B cell (primary cell): Measurements from ENCODE around the gene CEP85. TPM values are rescaled to one million over a fixed set of nuclear protein-coding genes. Genes with fewer than 3 reads are reported as not detected.
A peak's percentile ranks its signal among the peaks of the same experiment; 100 is the strongest.
"Not testable (repeated sequence)": the region's sequence is repeated elsewhere in the genome, so short reads cannot be mapped to it uniquely, and the experiment has no call there.

Source experiments
- ATAC-seq: fragments of 200-7000 bp; cut with Tn5 transposase; one replicate; pipeline ENCODE4 v1.10.0; 2021; ENCODE audit warnings: low read depth, mild to moderate bottlenecking, moderate number of reproducible peaks, moderate library complexity
- CTCF ChIA-PET: fragments of 350-600 bp; sonication (Branson Sonifier 250); formaldehyde crosslinking; loops from one replicate; lab custom pipeline; 2021; ENCODE audit warnings: antibody characterized with exemption, inconsistent platforms; lab: Charles Lee
- POLR2A ChIA-PET: fragments of 350-600 bp; sonication (Branson Sonifier 250); formaldehyde crosslinking; loops from one replicate; lab custom pipeline; 2021; ENCODE audit warnings: antibody characterized with exemption; lab: Charles Lee
- DNase-seq: peaks from one replicate; pipeline ENCODE4 v3.0.0; 2013
- H2AFZ ChIP-seq: 2 replicates; pipeline ENCODE4 v1.6.1; 2012; ENCODE audit warnings: mild to moderate bottlenecking, low read depth, low read length; ENCODE audit not compliant: insufficient read depth, poor library complexity, severe bottlenecking
- H3K27ac ChIP-seq, 2 donors: 1 replicate in 1 of 2; 2 replicates in 1 of 2; pipeline ENCODE4 v1.5.1; 2012 to 2013; ENCODE audit warnings: low read length in 2 of 2, mild to moderate bottlenecking in 2 of 2, moderate library complexity in 1 of 2
- H3K27me3 ChIP-seq, 4 experiments: fragments of 200-600 bp in 1 of 4; sonication (generic) in 1 of 4; replicated peaks in 1 of 4; 1 replicate in 2 of 4; 2 replicates in 2 of 4; pipeline versions ENCODE4 v1.6.1 to v1.7.0; 2013 to 2016; ENCODE audit warnings: low read length in 3 of 4, mild to moderate bottlenecking in 2 of 4, mixed read lengths in 1 of 4, moderate library complexity in 1 of 4; ENCODE audit not compliant: insufficient read depth in 4 of 4, control insufficient read depth in 3 of 4; ENCODE audit errors: control extremely low read depth in 1 of 4
- H3K36me3 ChIP-seq, 2 experiments: replicated peaks in 1 of 2; 1 replicate in 1 of 2; 2 replicates in 1 of 2; pipeline versions ENCODE4 v1.6.1 to v1.7.1; 2013; ENCODE audit warnings: low read length in 1 of 2; ENCODE audit not compliant: insufficient read depth in 2 of 2, control insufficient read depth in 1 of 2; ENCODE audit errors: control extremely low read depth in 1 of 2, extremely low read depth in 1 of 2
- H3K4me1 ChIP-seq, 2 donors: fragments of 200-600 bp in 1 of 2; sonication (generic) in 1 of 2; 1 replicate in 1 of 2; 2 replicates in 1 of 2; pipeline versions ENCODE4 v1.5.1 to v1.6.1; 2013 to 2017; ENCODE audit warnings: low read length in 2 of 2; ENCODE audit not compliant: control insufficient read depth in 2 of 2, insufficient read depth in 2 of 2
- H3K4me2 ChIP-seq: replicated peaks from 2 replicates; pipeline ENCODE3; 2012; ENCODE audit warnings: mild to moderate bottlenecking, low read depth, low read length; ENCODE audit not compliant: poor library complexity, severe bottlenecking
- H3K4me3 ChIP-seq, 5 experiments: fragments of 200-600 bp in 1 of 5; sonication (generic) in 1 of 5; 1 replicate in 3 of 5; 2 replicates in 2 of 5; pipeline versions ENCODE4 v1.5.1 to v1.7.0; 2011 to 2016; ENCODE audit warnings: low read length in 4 of 5, mild to moderate bottlenecking in 4 of 5, low read depth in 2 of 5, control low read depth in 1 of 5, moderate library complexity in 1 of 5; ENCODE audit not compliant: insufficient read depth in 1 of 5; ENCODE audit errors: control extremely low read depth in 1 of 5, extremely low read depth in 1 of 5
- H3K79me2 ChIP-seq: fragments of 200-600 bp; sonication (generic); one replicate; pipeline ENCODE4 v1.6.0; 2016; ENCODE audit warnings: low read length; ENCODE audit not compliant: control insufficient read depth, insufficient read depth
- H3K9ac ChIP-seq: fragments of 200-600 bp; sonication (generic); 2 replicates; pipeline ENCODE4 v1.6.1; 2017; ENCODE audit warnings: mild to moderate bottlenecking, low read length, moderate library complexity
- H3K9me3 ChIP-seq, 3 donors: one replicate each; pipeline versions ENCODE4 v1.6.1 to v1.7.1; 2013; ENCODE audit warnings: low read length in 2 of 3; ENCODE audit not compliant: control insufficient read depth in 2 of 3, insufficient read depth in 1 of 3; ENCODE audit errors: control extremely low read depth in 1 of 3
- H4K20me1 ChIP-seq: 2 replicates; pipeline ENCODE4 v1.6.0; 2012; ENCODE audit warnings: mild to moderate bottlenecking, low read length; ENCODE audit not compliant: insufficient read depth, control insufficient read depth, poor library complexity, severe bottlenecking
- H3K27ac Mint-ChIP-seq: one replicate; pipeline ENCODE4 v1.8.0; 2021; ENCODE audit warnings: mixed read lengths
- H3K27me3 Mint-ChIP-seq: one replicate; pipeline ENCODE4 v1.8.0; 2021; ENCODE audit warnings: mixed read lengths
- H3K4me1 Mint-ChIP-seq: one replicate; pipeline ENCODE4 v1.8.0; 2021; ENCODE audit warnings: mixed read lengths
- H3K4me3 Mint-ChIP-seq: one replicate; pipeline ENCODE4 v1.8.0; 2021; ENCODE audit warnings: mixed read lengths
- H3K9me3 Mint-ChIP-seq: one replicate; pipeline ENCODE4 v1.8.0; 2022; ENCODE audit warnings: mixed read lengths; ENCODE audit not compliant: insufficient read depth
- EZH2 ChIP-seq: IDR thresholded peaks from 2 replicates; pipeline ENCODE4 v1.6.1; 2012; ENCODE audit warnings: borderline replicate concordance, low read depth, mild to moderate bottlenecking, moderate library complexity, low read length; ENCODE audit not compliant: insufficient read depth, poor library complexity, severe bottlenecking
- WGBS: methylation state at CpG from one replicate; pipeline ENCODE4 v1.1.5; 2013; ENCODE audit warnings: missing lambda C conversion rate; ENCODE audit not compliant: insufficient coverage; 5-methylcytosine and 5-hydroxymethylcytosine counted together
- intact Hi-C: fragments of 100-400 bp; cut with micrococcal nuclease; formaldehyde crosslinking; loops from one replicate; pipeline ENCODE4 v1.10.0; 2022
- polyA plus RNA-seq: library from polyadenylated mRNA; depleted of rRNA; stranded (reverse); fragments of >200 nt; gene quantifications from 2 replicates; pipeline ENCODE4 v1.2.3, GENCODE V29; 2012
- total RNA-seq, 2 donors: library from RNA; stranded (reverse); fragments of 120-200 nt in 1 of 2; gene quantifications; 1 replicate in 1 of 2; 2 replicates in 1 of 2; pipeline versions ENCODE4 v1.2.3 to v1.2.4, GENCODE V29; 2013 to 2022
- TF ChIP-seq, protein P1 (sequence below): fragments of 200-600 bp; IDR thresholded peaks from one replicate; pipeline ENCODE4 v1.8.0; 2022; ENCODE audit warnings: antibody characterized with exemption, mild to moderate bottlenecking

CEP85 gene
- total and polyA plus RNA-seq, 2 donors (not counting 1 experiment from before 2014, with no cell fraction given) = 16.2 to 16.3 TPM

DNA sequence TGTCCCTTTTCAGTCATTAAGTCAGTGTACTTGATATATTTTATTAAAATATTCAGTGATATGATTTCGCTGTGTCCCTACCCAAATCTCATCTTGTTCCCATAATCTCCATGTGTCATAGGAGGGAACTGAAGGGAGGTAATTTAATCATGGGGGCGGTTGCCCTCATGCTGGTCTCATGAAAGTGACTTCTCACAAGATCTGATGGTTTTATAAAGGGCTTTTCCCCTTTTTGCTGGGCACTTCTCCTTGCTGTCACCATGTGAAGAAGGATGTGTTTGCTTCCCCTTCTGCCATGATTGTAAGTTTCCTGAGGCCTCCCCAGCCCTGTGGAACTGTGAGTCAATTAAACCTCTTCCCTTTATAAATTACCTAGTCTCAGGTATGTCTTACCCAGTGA, 3.3 kb upstream of the CEP85 start:
- H3K4me2 ChIP-seq, H3K27ac Mint-ChIP-seq, H3K4me3 Mint-ChIP-seq, H3K9me3 Mint-ChIP-seq, H3K9me3 ChIP-seq, H3K36me3 ChIP-seq, H3K79me2 ChIP-seq, POLR2A ChIA-PET, H3K4me3 ChIP-seq, H2AFZ ChIP-seq, H3K9ac ChIP-seq, ATAC-seq, H3K27ac ChIP-seq, H4K20me1 ChIP-seq, DNase-seq: not testable (repeated sequence)
- H3K27me3 Mint-ChIP-seq = peaks cover 11% of the 10 kb centered on the region
- CTCF ChIA-PET = interaction anchor here (0.6 to 2.5 kb wide), 4 partner anchors 15 to 433 kb away, joined by 3 to 6 read pairs (median 4); partner anchors contain the start of gene ZNF593
- intact Hi-C loops = loop anchor here (5.0 kb wide), 1 partner anchor 57 kb away; no protein-coding TSS in a partner anchor
- WGBS = no CpG with 5 or more reads among the region's 2 CpGs
- Histone ChIP-seq H3K4me1 (peaks cover 13 to 23% of the 10 kb centered on the region in 2 donors), H3K27me3 (peaks cover 0 to 18% (median 8%) of the 10 kb centered on the region in 4 experiments)
- peaks cover 22% of the 10 kb centered on the region for H3K4me1 Mint-ChIP-seq

DNA sequence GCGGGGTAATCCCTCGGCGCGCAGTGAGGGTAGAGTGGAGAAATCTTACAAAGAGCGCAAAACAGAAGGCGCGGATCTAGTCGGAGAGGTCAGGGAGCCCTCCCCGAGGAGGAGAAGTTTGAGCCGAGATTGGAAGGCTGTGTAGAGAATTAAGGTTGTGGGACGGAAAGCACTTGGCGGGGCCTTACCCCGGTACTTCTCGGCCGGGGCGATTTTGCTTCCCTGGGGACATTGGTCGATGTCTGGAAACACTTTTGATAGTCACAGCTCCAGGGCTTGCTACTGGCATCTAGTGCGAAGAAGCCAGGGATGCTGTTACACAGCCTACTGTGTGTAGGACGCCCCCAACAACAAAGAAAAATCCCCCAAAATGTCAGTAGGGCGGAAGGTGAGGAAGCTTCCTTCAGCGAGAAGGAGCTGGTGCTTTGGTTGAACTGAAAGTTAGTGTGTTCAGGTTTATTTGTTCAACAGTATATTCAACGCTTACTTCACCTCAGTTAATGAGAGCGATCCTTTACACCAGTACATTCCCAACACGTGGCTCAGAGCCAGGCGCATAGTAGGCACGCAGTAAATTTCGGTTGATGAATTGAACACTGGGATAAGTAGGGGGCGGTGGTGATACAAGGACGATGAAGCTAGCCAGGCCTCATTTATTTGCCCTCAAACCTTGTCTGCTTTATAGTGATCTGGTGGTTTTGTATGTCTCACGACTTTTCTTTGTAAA, 807 bp downstream of the CEP85 start:
- Histone ChIP-seq H3K36me3 (no peaks in the 10 kb centered on the region), H2AFZ (peak overlapping the region; percentile 99), H3K4me2 (peak overlapping the region; percentile 94), H3K79me2 (peaks cover 38% of the 10 kb centered on the region), H4K20me1 (no peaks in the 10 kb centered on the region), H3K9ac (peak overlapping the region; percentile 84), H3K27me3 (no peaks in the 10 kb centered on the region), H3K4me1 (peaks cover 11 to 16% of the 10 kb centered on the region in 2 donors), H3K27ac (peak overlapping the region; percentile 59 to 86), H3K9me3 (no peaks in the 10 kb centered on the region), H3K4me3 (peak overlapping the region; percentile 62 to 93 (median 81))
- Mint-ChIP-seq H3K27ac (peak overlapping the region; percentile 95), H3K27me3 (no peaks in the 10 kb centered on the region), H3K4me3 (peak overlapping the region; percentile 97), H3K9me3 (no peaks in the 10 kb centered on the region), H3K4me1 (peaks cover 27% of the 10 kb centered on the region)
- intact Hi-C loops = loop anchor here (1.0 to 5.0 kb wide), 9 partner anchors 40 to 197 kb away; partner anchors contain the start of genes DHDDS, PDIK1L and ZNF593
- ATAC-seq = no peak
- TF ChIP-seq, protein P1, sequence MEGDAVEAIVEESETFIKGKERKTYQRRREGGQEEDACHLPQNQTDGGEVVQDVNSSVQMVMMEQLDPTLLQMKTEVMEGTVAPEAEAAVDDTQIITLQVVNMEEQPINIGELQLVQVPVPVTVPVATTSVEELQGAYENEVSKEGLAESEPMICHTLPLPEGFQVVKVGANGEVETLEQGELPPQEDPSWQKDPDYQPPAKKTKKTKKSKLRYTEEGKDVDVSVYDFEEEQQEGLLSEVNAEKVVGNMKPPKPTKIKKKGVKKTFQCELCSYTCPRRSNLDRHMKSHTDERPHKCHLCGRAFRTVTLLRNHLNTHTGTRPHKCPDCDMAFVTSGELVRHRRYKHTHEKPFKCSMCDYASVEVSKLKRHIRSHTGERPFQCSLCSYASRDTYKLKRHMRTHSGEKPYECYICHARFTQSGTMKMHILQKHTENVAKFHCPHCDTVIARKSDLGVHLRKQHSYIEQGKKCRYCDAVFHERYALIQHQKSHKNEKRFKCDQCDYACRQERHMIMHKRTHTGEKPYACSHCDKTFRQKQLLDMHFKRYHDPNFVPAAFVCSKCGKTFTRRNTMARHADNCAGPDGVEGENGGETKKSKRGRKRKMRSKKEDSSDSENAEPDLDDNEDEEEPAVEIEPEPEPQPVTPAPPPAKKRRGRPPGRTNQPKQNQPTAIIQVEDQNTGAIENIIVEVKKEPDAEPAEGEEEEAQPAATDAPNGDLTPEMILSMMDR = no peak
- no peak for TF ChIP-seq EZH2
- WGBS = 2% methylated on average over 23 of the region's 30 CpGs
- ChIA-PET CTCF (interaction anchor here (0.6 to 5.8 kb wide), 28 partner anchors 10 to 202 kb away, joined by 3 to 43 read pairs (median 5); partner anchors contain the start of genes CD52, DHDDS, SH3BGRL3 and ZNF593), POLR2A (interaction anchor here (0.6 to 2.9 kb wide), 7 partner anchors 16 to 87 kb away, joined by 3 to 17 read pairs (median 5); partner anchors contain the start of genes CD52 and ZNF593)
- DNase-seq = peak; percentile 62
